ENCODE results near the gene GPR107. TPM values are rescaled to one million over a fixed set of nuclear protein-coding genes. Genes with fewer than 3 reads are reported as not detected.
A peak's percentile ranks its signal among the peaks of the same experiment; 100 is the strongest.

GPR107 gene
- total and polyA plus RNA-seq, 2 experiments from 2014 or later: 8.0 to 18.9 TPM

- 88 to 90% methylated on average over 14 of the region's 14 CpGs for WGBS, 2 experiments (ENCODE audit: low coverage in 1 of 2, low lambda C conversion rate in 2 of 2, missing lambda C conversion rate in 2 of 2)
- in situ Hi-C loops (cut with MboI): loop anchor here (10.0 to 25.0 kb wide), 2 partner anchors 215 to 568 kb away; partner anchors contain the start of gene EXOSC2
- 0 out of 2 replicates have a peak, but pooled peaks cover 7% of the 10 kb centered on the region for H3K79me2 ChIP-seq (ENCODE audit: insufficient read depth)
- H3K27ac ChIP-seq: 0 out of 2 replicates have a peak overlapping the region, but pooled peaks have one; percentile 89
- H3K36me3 ChIP-seq (ENCODE audit: low read depth): peaks cover 5% of the 10 kb centered on the region; the same call in 1 of the 2 replicates
- TF ChIP-seq EZH2 (IDR thresholded peaks at IDR 0.05; ENCODE audit: insufficient read depth, poor library complexity, severe bottlenecking): no peak
- TF ChIP-seq EZH2phosphoT487 (IDR thresholded peaks at IDR 0.05; ENCODE audit: insufficient read depth, low read depth): no peak
- no peak overlapping the region for H3K4me3 ChIP-seq
- no peaks in the 10 kb centered on the region for H4K20me1 ChIP-seq (ENCODE audit: insufficient read depth)
- no peaks in the 10 kb centered on the region for H3K9me3 ChIP-seq (ENCODE audit: low read depth)
- no peaks in the 10 kb centered on the region for H3K9me2 ChIP-seq (ENCODE audit: insufficient read depth)
- H3K9ac ChIP-seq: no peak overlapping the region
- H3F3A ChIP-seq (ENCODE audit: insufficient read depth): peaks cover 26% of the 10 kb centered on the region
- no peak overlapping the region for H2AFZ ChIP-seq
- H3K27me3 ChIP-seq (replicated peaks; ENCODE audit: insufficient read depth): no peaks in the 10 kb centered on the region
- no peak overlapping the region for H3K4me2 ChIP-seq (ENCODE audit: unreplicated experiment)
- peaks cover 24% of the 10 kb centered on the region for H3K4me1 ChIP-seq (ENCODE audit: insufficient read depth)
- DNase-seq: no peak
Observed at GRCh38 chr9:130119519-130120298, 66.0 kb downstream of the GPR107 start.

GRCh38 chr9:130120299-130120587, 66.5 kb downstream of the GPR107 start:
- Histone ChIP-seq H3K9ac (no peak overlapping the region), H3F3A (ENCODE audit: insufficient read depth) (peaks cover 26% of the 10 kb centered on the region), H3K27me3 (replicated peaks; ENCODE audit: insufficient read depth) (no peaks in the 10 kb centered on the region), H3K9me2 (ENCODE audit: insufficient read depth) (no peaks in the 10 kb centered on the region), H3K36me3 (ENCODE audit: low read depth) (peaks cover 5% of the 10 kb centered on the region; the same call in 1 of the 2 replicates), H3K4me1 (ENCODE audit: insufficient read depth) (peaks cover 24% of the 10 kb centered on the region), H2AFZ (no peak overlapping the region), H3K9me3 (ENCODE audit: low read depth) (no peaks in the 10 kb centered on the region), H4K20me1 (ENCODE audit: insufficient read depth) (no peaks in the 10 kb centered on the region), H3K27ac (no peak overlapping the region), H3K79me2 (ENCODE audit: insufficient read depth) (0 out of 2 replicates have a peak, but pooled peaks cover 7% of the 10 kb centered on the region), H3K4me3 (no peak overlapping the region), H3K4me2 (ENCODE audit: unreplicated experiment) (no peak overlapping the region)
- DNase-seq: no peak
- in situ Hi-C loops (cut with MboI): loop anchor here (25.0 kb wide), 1 partner anchor 567 kb away; the partner anchor contains the start of gene EXOSC2
- TF ChIP-seq EZH2phosphoT487 (IDR thresholded peaks at IDR 0.05; ENCODE audit: insufficient read depth, low read depth): no peak
- no peak for TF ChIP-seq EZH2 (IDR thresholded peaks at IDR 0.05; ENCODE audit: insufficient read depth, poor library complexity, severe bottlenecking)
- 80 to 81% methylated on average over 6 of the region's 6 CpGs for WGBS, 2 experiments (ENCODE audit: low coverage in 1 of 2, low lambda C conversion rate in 2 of 2, missing lambda C conversion rate in 2 of 2)

GRCh38 chr9:130120832-130121231, 67.1 kb downstream of the GPR107 start:
- H3F3A ChIP-seq (ENCODE audit: insufficient read depth): peaks cover 26% of the 10 kb centered on the region
- no peaks in the 10 kb centered on the region for H3K9me3 ChIP-seq (ENCODE audit: low read depth)
- no peak overlapping the region for H3K27ac ChIP-seq
- TF ChIP-seq EZH2 (IDR thresholded peaks at IDR 0.05; ENCODE audit: insufficient read depth, poor library complexity, severe bottlenecking): no peak
- no peak for TF ChIP-seq EZH2phosphoT487 (IDR thresholded peaks at IDR 0.05; ENCODE audit: insufficient read depth, low read depth)
- 82 to 83% methylated on average over 9 of the region's 9 CpGs for WGBS, 2 experiments (ENCODE audit: low coverage in 1 of 2, low lambda C conversion rate in 2 of 2, missing lambda C conversion rate in 2 of 2)
- no peaks in the 10 kb centered on the region for H4K20me1 ChIP-seq (ENCODE audit: insufficient read depth)
- H3K36me3 ChIP-seq (ENCODE audit: low read depth): peaks cover 5% of the 10 kb centered on the region; the same call in 1 of the 2 replicates
- H3K4me1 ChIP-seq (ENCODE audit: insufficient read depth): peaks cover 24% of the 10 kb centered on the region
- no peak overlapping the region for H3K4me2 ChIP-seq (ENCODE audit: unreplicated experiment)
- no peaks in the 10 kb centered on the region for H3K27me3 ChIP-seq (replicated peaks; ENCODE audit: insufficient read depth)
- H3K4me3 ChIP-seq: no peak overlapping the region
- no peak overlapping the region for H3K9ac ChIP-seq
- no peak overlapping the region for H2AFZ ChIP-seq
- 0 out of 2 replicates have a peak, but pooled peaks cover 7% of the 10 kb centered on the region for H3K79me2 ChIP-seq (ENCODE audit: insufficient read depth)
- DNase-seq: no peak
- in situ Hi-C loops (cut with MboI): loop anchor here (25.0 kb wide), 1 partner anchor 566 kb away; the partner anchor contains the start of gene EXOSC2
- H3K9me2 ChIP-seq (ENCODE audit: insufficient read depth): no peaks in the 10 kb centered on the region

- Histone ChIP-seq H3K9ac (no peak overlapping the region), H3F3A (ENCODE audit: insufficient read depth) (peaks cover 14% of the 10 kb centered on the region), H4K20me1 (ENCODE audit: insufficient read depth) (no peaks in the 10 kb centered on the region), H3K4me3 (no peak overlapping the region), H3K27ac (no peak overlapping the region), H3K9me3 (ENCODE audit: low read depth) (no peaks in the 10 kb centered on the region), H3K9me2 (ENCODE audit: insufficient read depth) (no peaks in the 10 kb centered on the region), H3K4me1 (ENCODE audit: insufficient read depth) (peaks cover 20% of the 10 kb centered on the region), H3K36me3 (ENCODE audit: low read depth) (peaks cover 5% of the 10 kb centered on the region; the same call in 1 of the 2 replicates), H3K79me2 (ENCODE audit: insufficient read depth) (0 out of 2 replicates have a peak, but pooled peaks cover 7% of the 10 kb centered on the region), H3K4me2 (ENCODE audit: unreplicated experiment) (no peak overlapping the region), H2AFZ (no peak overlapping the region), H3K27me3 (replicated peaks; ENCODE audit: insufficient read depth) (no peaks in the 10 kb centered on the region)
- DNase-seq: no peak
- in situ Hi-C loops (cut with MboI): loop anchor here (25.0 kb wide), 1 partner anchor 565 kb away; the partner anchor contains the start of gene EXOSC2
- WGBS, 2 experiments (ENCODE audit: low coverage in 1 of 2, low lambda C conversion rate in 2 of 2, missing lambda C conversion rate in 2 of 2): 84 to 85% methylated on average over 7 of the region's 7 CpGs
- TF ChIP-seq EZH2 (IDR thresholded peaks at IDR 0.05; ENCODE audit: insufficient read depth, poor library complexity, severe bottlenecking): no peak
- no peak for TF ChIP-seq EZH2phosphoT487 (IDR thresholded peaks at IDR 0.05; ENCODE audit: insufficient read depth, low read depth)
Observed at GRCh38 chr9:130122456-130122855, 68.8 kb downstream of the GPR107 start.

Data from GM23248 (cell line).